ENCODE results near the gene LRRC3. TPM values are rescaled to one million over a fixed set of nuclear protein-coding genes. Genes with fewer than 3 reads are reported as not detected.

The LRRC3 gene
- total and polyA plus RNA-seq, 2 donors from 2014 or later: 0.60 to 1.4 TPM

GRCh38 chr21:44441041-44441400, 14.3 kb upstream of the LRRC3 start:
- no peaks in the 10 kb centered on the region for H3K4me1 ChIP-seq (ENCODE audit: control insufficient read depth in 2 of 3, insufficient read depth in 2 of 3, low read depth in 1 of 3, low read length in 3 of 3)
- H3K27ac ChIP-seq (ENCODE audit: low read depth in 2 of 2, low read length in 2 of 2): no peak overlapping the region
- H3K9me3 ChIP-seq (ENCODE audit: control insufficient read depth in 2 of 3, insufficient read depth in 1 of 3, low read length in 3 of 3): no peaks in the 10 kb centered on the region
- H3K4me3 ChIP-seq (ENCODE audit: low read length in 3 of 3): no peak overlapping the region
- DNase-seq (peak in 1 of 5 donors; percentile 19), FAIRE-seq (no peak)
- H3K27me3 ChIP-seq (ENCODE audit: control insufficient read depth, insufficient read depth, low read length): no peaks in the 10 kb centered on the region
- no peak overlapping the region for H3K9ac ChIP-seq (ENCODE audit: low read length in 3 of 3)
- intact Hi-C loops (cut with DNase I): no loop called here
- H3K36me3 ChIP-seq (ENCODE audit: control insufficient read depth in 2 of 3, insufficient read depth in 3 of 3, low read length in 3 of 3): no peaks in the 10 kb centered on the region
- no peak for TF ChIP-seq CTCF (IDR thresholded peaks at IDR 0.05; ENCODE audit: borderline replicate concordance, extremely low read depth, insufficient read depth)

GRCh38 chr21:44441581-44442265, 13.6 kb upstream of the LRRC3 start:
- no peaks in the 10 kb centered on the region for H3K36me3 ChIP-seq (ENCODE audit: control insufficient read depth in 2 of 3, insufficient read depth in 3 of 3, low read length in 3 of 3)
- intact Hi-C loops (cut with DNase I): no loop called here
- H3K4me3 ChIP-seq (ENCODE audit: low read length in 3 of 3): no peak overlapping the region
- DNase-seq (peak in 2 of 5 donors; percentile 28 to 68), FAIRE-seq (no peak)
- no peak overlapping the region for H3K9ac ChIP-seq (ENCODE audit: low read length in 3 of 3)
- H3K27ac ChIP-seq (ENCODE audit: low read depth in 2 of 2, low read length in 2 of 2): no peak overlapping the region
- H3K27me3 ChIP-seq (ENCODE audit: control insufficient read depth, insufficient read depth, low read length): no peaks in the 10 kb centered on the region
- H3K9me3 ChIP-seq (ENCODE audit: control insufficient read depth in 2 of 3, insufficient read depth in 1 of 3, low read length in 3 of 3): no peaks in the 10 kb centered on the region
- TF ChIP-seq CTCF (IDR thresholded peaks at IDR 0.05; ENCODE audit: borderline replicate concordance, extremely low read depth, insufficient read depth): no peak
- H3K4me1 ChIP-seq (ENCODE audit: control insufficient read depth in 2 of 3, insufficient read depth in 2 of 3, low read depth in 1 of 3, low read length in 3 of 3): no peaks in the 10 kb centered on the region

GRCh38 chr21:44442266-44443125, 12.8 kb upstream of the LRRC3 start:
- Histone ChIP-seq H3K27ac (ENCODE audit: low read depth in 2 of 2, low read length in 2 of 2) (no peak overlapping the region), H3K36me3 (ENCODE audit: control insufficient read depth in 2 of 3, insufficient read depth in 3 of 3, low read length in 3 of 3) (no peaks in the 10 kb centered on the region), H3K4me1 (ENCODE audit: control insufficient read depth in 2 of 3, insufficient read depth in 2 of 3, low read depth in 1 of 3, low read length in 3 of 3) (no peaks in the 10 kb centered on the region), H3K9me3 (ENCODE audit: control insufficient read depth in 2 of 3, insufficient read depth in 1 of 3, low read length in 3 of 3) (no peaks in the 10 kb centered on the region), H3K4me3 (ENCODE audit: low read length in 3 of 3) (no peak overlapping the region), H3K27me3 (ENCODE audit: control insufficient read depth, insufficient read depth, low read length) (no peaks in the 10 kb centered on the region), H3K9ac (ENCODE audit: low read length in 3 of 3) (no peak overlapping the region)
- intact Hi-C loops (cut with DNase I): no loop called here
- no peak for TF ChIP-seq CTCF (IDR thresholded peaks at IDR 0.05; ENCODE audit: borderline replicate concordance, extremely low read depth, insufficient read depth)
- FAIRE-seq (no peak), DNase-seq (peak in 2 of 5 donors; percentile 24 to 71)
